CD14-positive monocyte (primary cell): Measurements from ENCODE around the gene GLIPR1. TPM values are rescaled to one million over a fixed set of nuclear protein-coding genes. Genes with fewer than 3 reads are reported as not detected.
"Not testable (repeated sequence)": the region's sequence is repeated elsewhere in the genome, so short reads cannot be mapped to it uniquely, and the experiment has no call there.

Experiments used
- DNase-seq, 3 donors: peaks; one replicate each; pipeline ENCODE4 v3.0.0-alpha.2; 2011 to 2022
- H2AFZ ChIP-seq: 2 replicates; pipeline ENCODE4 v1.6.0; 2012; ENCODE audit warnings: mild to moderate bottlenecking, low read depth, low read length, inconsistent platforms; ENCODE audit not compliant: insufficient read depth, poor library complexity, severe bottlenecking
- H3K27ac ChIP-seq, 2 donors: 1 replicate in 1 of 2; 2 replicates in 1 of 2; pipeline ENCODE4 v1.5.1; 2012 to 2013; ENCODE audit warnings: low read length in 2 of 2, control low read depth in 1 of 2, inconsistent platforms in 1 of 2, low read depth in 1 of 2, mild to moderate bottlenecking in 1 of 2
- H3K27me3 ChIP-seq, 2 donors: one replicate each; pipeline versions ENCODE4 v1.6.0 to v1.6.1; 2011 to 2013; ENCODE audit warnings: low read length in 2 of 2; ENCODE audit not compliant: control insufficient read depth in 2 of 2, insufficient read depth in 2 of 2
- H3K36me3 ChIP-seq, 2 donors: replicated peaks in 1 of 2; 1 replicate in 1 of 2; 2 replicates in 1 of 2; pipeline versions ENCODE4 v1.5.1 to v1.6.1; 2012 to 2013; ENCODE audit warnings: low read length in 2 of 2, control low read depth in 1 of 2, inconsistent platforms in 1 of 2, mild to moderate bottlenecking in 1 of 2; ENCODE audit not compliant: insufficient read depth in 2 of 2, control insufficient read depth in 1 of 2
- H3K4me1 ChIP-seq, 2 donors: 1 replicate in 1 of 2; 2 replicates in 1 of 2; pipeline versions ENCODE4 v1.5.1 to v1.6.1; 2012 to 2013; ENCODE audit warnings: low read length in 2 of 2, control low read depth in 1 of 2, inconsistent platforms in 1 of 2, mild to moderate bottlenecking in 1 of 2, moderate library complexity in 1 of 2; ENCODE audit not compliant: insufficient read depth in 2 of 2, control insufficient read depth in 1 of 2
- H3K4me2 ChIP-seq: replicated peaks from 2 replicates; pipeline ENCODE3; 2012; ENCODE audit warnings: low read length, moderate library complexity, mild to moderate bottlenecking; ENCODE audit not compliant: poor library complexity, severe bottlenecking; ENCODE audit errors: extremely low read depth
- H3K4me3 ChIP-seq, 3 experiments: fragments of 200-600 bp in 1 of 3; sonication (generic) in 1 of 3; replicated peaks in 1 of 3; 1 replicate in 2 of 3; 2 replicates in 1 of 3; pipeline ENCODE4 v1.5.1; 2011 to 2013; ENCODE audit warnings: low read length in 3 of 3, mild to moderate bottlenecking in 3 of 3, control low read depth in 2 of 3, low read depth in 2 of 3, inconsistent platforms in 1 of 3, moderate library complexity in 1 of 3
- H3K79me2 ChIP-seq: 2 replicates; pipeline ENCODE4 v1.6.0; 2012; ENCODE audit warnings: mild to moderate bottlenecking, control low read depth, inconsistent platforms, low read length, moderate library complexity; ENCODE audit not compliant: insufficient read depth
- H3K9ac ChIP-seq: 2 replicates; pipeline ENCODE4 v1.6.0; 2017; ENCODE audit warnings: low read length, mild to moderate bottlenecking; ENCODE audit not compliant: insufficient read depth, poor library complexity, severe bottlenecking
- H3K9me3 ChIP-seq, 2 donors: replicated peaks in 1 of 2; 1 replicate in 1 of 2; 2 replicates in 1 of 2; pipeline versions ENCODE4 v1.5.1 to v1.6.1; 2012 to 2013; ENCODE audit warnings: low read length in 2 of 2, control low read depth in 1 of 2; ENCODE audit not compliant: control insufficient read depth in 1 of 2, insufficient read depth in 1 of 2
- H4K20me1 ChIP-seq: 2 replicates; pipeline ENCODE4 v1.6.0; 2012; ENCODE audit warnings: mild to moderate bottlenecking, low read length, control low read depth, moderate library complexity; ENCODE audit not compliant: insufficient read depth
- H3K27ac Mint-ChIP-seq, 7 donors: one replicate each; pipeline ENCODE4 v1.8.0; 2020; ENCODE audit warnings: mild to moderate bottlenecking in 7 of 7, mixed read lengths in 7 of 7, moderate library complexity in 6 of 7, inconsistent platforms in 2 of 7
- H3K27me3 Mint-ChIP-seq, 3 donors: one replicate each; pipeline ENCODE4 v1.8.0; 2021 to 2022; ENCODE audit warnings: low read depth in 3 of 3, mild to moderate bottlenecking in 3 of 3, mixed read lengths in 3 of 3, moderate library complexity in 3 of 3, inconsistent platforms in 1 of 3
- H3K36me3 Mint-ChIP-seq, 2 donors: one replicate each; pipeline ENCODE4 v1.8.0; 2020; ENCODE audit warnings: mixed read lengths in 2 of 2, inconsistent platforms in 1 of 2, mild to moderate bottlenecking in 1 of 2
- H3K4me1 Mint-ChIP-seq: one replicate; pipeline ENCODE4 v1.8.0; 2020; ENCODE audit warnings: mild to moderate bottlenecking, mixed read lengths
- H3K4me3 Mint-ChIP-seq, 2 donors: one replicate each; pipeline ENCODE4 v1.8.0; 2020; ENCODE audit warnings: mild to moderate bottlenecking in 2 of 2, mixed read lengths in 2 of 2, moderate library complexity in 1 of 2
- H3K9me3 Mint-ChIP-seq, 7 donors: one replicate each; pipeline ENCODE4 v1.8.0; 2020 to 2022; ENCODE audit warnings: mixed read lengths in 7 of 7, mild to moderate bottlenecking in 6 of 7, moderate library complexity in 6 of 7, inconsistent platforms in 2 of 7
- WGBS: methylation state at CpG from one replicate; pipeline ENCODE4 v1.1.5; 2013; ENCODE audit warnings: missing lambda C conversion rate; ENCODE audit not compliant: insufficient coverage; 5-methylcytosine and 5-hydroxymethylcytosine counted together
- intact Hi-C, 2 donors: fragments of 100-400 bp; cut with micrococcal nuclease; formaldehyde crosslinking; loops; one replicate each; pipeline versions ENCODE4 v1.15.0 to v1.15.1; 2023
- polyA plus RNA-seq, 3 donors: library from polyadenylated mRNA; depleted of rRNA in 1 of 3; unstranded in 2 of 3; stranded (reverse) in 1 of 3; fragments of 300-500 nt in 2 of 3; fragments of >200 nt in 1 of 3; fragmentation: Illumina TruSeq in 2 of 3; gene quantifications; 1 replicate in 2 of 3; 2 replicates in 1 of 3; pipeline ENCODE4 v1.2.3, GENCODE V29; 2012 to 2021
- TF ChIP-seq, protein P1 (sequence below): fragments of 200-600 bp; IDR thresholded peaks from one replicate; pipeline ENCODE4 v1.8.0; 2022; ENCODE audit warnings: antibody characterized with exemption, mild to moderate bottlenecking

The GLIPR1 gene
- polyA plus RNA-seq, 3 donors, result 200 to 794 (median 687) TPM

DNA sequence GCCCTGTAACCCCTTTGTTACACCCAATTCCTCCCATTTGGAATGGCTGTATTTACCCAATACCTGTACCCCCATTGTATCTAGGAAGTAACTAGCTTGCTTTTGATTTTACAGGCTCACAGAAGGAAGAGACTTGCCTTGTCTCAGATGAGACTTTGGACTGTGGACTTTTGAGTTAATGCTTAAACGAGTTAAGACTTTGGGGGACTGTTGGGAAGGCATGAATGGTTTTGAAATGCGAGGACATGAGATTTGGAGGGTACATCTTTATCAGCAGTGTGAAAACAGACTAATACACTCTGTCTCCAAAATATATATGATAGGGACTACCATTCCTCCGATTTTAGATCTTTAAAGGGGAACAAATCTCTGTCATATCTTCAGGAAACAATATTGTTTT is 38.1 kb upstream of the GLIPR1 start:
- not testable (repeated sequence) for H3K4me3 Mint-ChIP-seq

GRCh38 chr12:75443709-75444108 is 36.8 kb upstream of the GLIPR1 start:
- no peaks in the 10 kb centered on the region for H3K36me3 ChIP-seq
- WGBS, result no CpG with 5 or more reads among the region's 3 CpGs
- Mint-ChIP-seq H3K27me3 (peaks cover 0 to 2% (median 0%) of the 10 kb centered on the region in 3 donors), H3K36me3 (no peaks in the 10 kb centered on the region), H3K9me3 (peaks cover 2 to 7% (median 6%) of the 10 kb centered on the region in 7 donors), H3K27ac (no peak overlapping the region), H3K4me1 (peaks cover 30% of the 10 kb centered on the region), H3K4me3 (no peak overlapping the region)
- TF ChIP-seq, protein P1, sequence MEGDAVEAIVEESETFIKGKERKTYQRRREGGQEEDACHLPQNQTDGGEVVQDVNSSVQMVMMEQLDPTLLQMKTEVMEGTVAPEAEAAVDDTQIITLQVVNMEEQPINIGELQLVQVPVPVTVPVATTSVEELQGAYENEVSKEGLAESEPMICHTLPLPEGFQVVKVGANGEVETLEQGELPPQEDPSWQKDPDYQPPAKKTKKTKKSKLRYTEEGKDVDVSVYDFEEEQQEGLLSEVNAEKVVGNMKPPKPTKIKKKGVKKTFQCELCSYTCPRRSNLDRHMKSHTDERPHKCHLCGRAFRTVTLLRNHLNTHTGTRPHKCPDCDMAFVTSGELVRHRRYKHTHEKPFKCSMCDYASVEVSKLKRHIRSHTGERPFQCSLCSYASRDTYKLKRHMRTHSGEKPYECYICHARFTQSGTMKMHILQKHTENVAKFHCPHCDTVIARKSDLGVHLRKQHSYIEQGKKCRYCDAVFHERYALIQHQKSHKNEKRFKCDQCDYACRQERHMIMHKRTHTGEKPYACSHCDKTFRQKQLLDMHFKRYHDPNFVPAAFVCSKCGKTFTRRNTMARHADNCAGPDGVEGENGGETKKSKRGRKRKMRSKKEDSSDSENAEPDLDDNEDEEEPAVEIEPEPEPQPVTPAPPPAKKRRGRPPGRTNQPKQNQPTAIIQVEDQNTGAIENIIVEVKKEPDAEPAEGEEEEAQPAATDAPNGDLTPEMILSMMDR, result no peak
- H3K79me2 ChIP-seq, result no peaks in the 10 kb centered on the region
- no peak overlapping the region for H3K27ac ChIP-seq
- no peak for DNase-seq
- no peaks in the 10 kb centered on the region for H3K27me3 ChIP-seq
- H3K4me1 ChIP-seq, result peaks cover 15 to 24% of the 10 kb centered on the region in 2 donors
- H2AFZ ChIP-seq, result no peak overlapping the region
- H3K4me3 ChIP-seq, result no peak overlapping the region
- H3K4me2 ChIP-seq, result no peak overlapping the region
- no peaks in the 10 kb centered on the region for H4K20me1 ChIP-seq
- peaks cover 0 to 4% of the 10 kb centered on the region in 2 donors for H3K9me3 ChIP-seq
- intact Hi-C loops, result loop anchor here in 1 of 2 donors (5.0 kb wide), 1 partner anchor 44 kb away; no protein-coding TSS in a partner anchor
- no peak overlapping the region for H3K9ac ChIP-seq

More for the DNA sequence above, 38.1 kb upstream of the GLIPR1 start:
- H3K36me3 ChIP-seq, H3K9me3 ChIP-seq, H3K79me2 ChIP-seq, H3K4me2 ChIP-seq, H3K9ac ChIP-seq, H2AFZ ChIP-seq, H3K27me3 Mint-ChIP-seq, H3K27ac Mint-ChIP-seq, H3K4me3 ChIP-seq, H3K9me3 Mint-ChIP-seq, H3K27ac ChIP-seq, H3K36me3 Mint-ChIP-seq, DNase-seq, H3K27me3 ChIP-seq, H4K20me1 ChIP-seq: not testable (repeated sequence)
- no CpG with 5 or more reads among the region's 3 CpGs for WGBS
- intact Hi-C loops, result loop anchor here in 1 of 2 donors (5.0 kb wide), 1 partner anchor 45 kb away; no protein-coding TSS in a partner anchor
- peaks cover 25 to 36% of the 10 kb centered on the region in 2 donors for H3K4me1 ChIP-seq
- peaks cover 41% of the 10 kb centered on the region for H3K4me1 Mint-ChIP-seq
